ENCODE measurements around the gene PHAF1.

- no peak for TF ChIP-seq CTCF (conservative IDR thresholded peaks at IDR 0.05 in 1 of 2, IDR thresholded peaks at IDR 0.05 in 1 of 2; ENCODE audit: extremely low read depth in 1 of 2, insufficient read depth in 1 of 2, low read depth in 1 of 2, low read length in 2 of 2)
- no peak for TF ChIP-seq EZH2 (IDR thresholded peaks at IDR 0.05; ENCODE audit: borderline replicate concordance, low read length)
These were observed 21.9 kb upstream of the PHAF1 start for GRCh38 chr16:67087803-67088202.
